IPS-NIHi7 (cell line): Measurements from ENCODE around the gene P4HA1.

Experiments used
- DNase-seq: peaks from one replicate; pipeline ENCODE4 v3.0.0; 2012; ENCODE audit warnings: mixed read lengths; ENCODE audit errors: extremely low spot score

The P4HA1 gene

DNA sequence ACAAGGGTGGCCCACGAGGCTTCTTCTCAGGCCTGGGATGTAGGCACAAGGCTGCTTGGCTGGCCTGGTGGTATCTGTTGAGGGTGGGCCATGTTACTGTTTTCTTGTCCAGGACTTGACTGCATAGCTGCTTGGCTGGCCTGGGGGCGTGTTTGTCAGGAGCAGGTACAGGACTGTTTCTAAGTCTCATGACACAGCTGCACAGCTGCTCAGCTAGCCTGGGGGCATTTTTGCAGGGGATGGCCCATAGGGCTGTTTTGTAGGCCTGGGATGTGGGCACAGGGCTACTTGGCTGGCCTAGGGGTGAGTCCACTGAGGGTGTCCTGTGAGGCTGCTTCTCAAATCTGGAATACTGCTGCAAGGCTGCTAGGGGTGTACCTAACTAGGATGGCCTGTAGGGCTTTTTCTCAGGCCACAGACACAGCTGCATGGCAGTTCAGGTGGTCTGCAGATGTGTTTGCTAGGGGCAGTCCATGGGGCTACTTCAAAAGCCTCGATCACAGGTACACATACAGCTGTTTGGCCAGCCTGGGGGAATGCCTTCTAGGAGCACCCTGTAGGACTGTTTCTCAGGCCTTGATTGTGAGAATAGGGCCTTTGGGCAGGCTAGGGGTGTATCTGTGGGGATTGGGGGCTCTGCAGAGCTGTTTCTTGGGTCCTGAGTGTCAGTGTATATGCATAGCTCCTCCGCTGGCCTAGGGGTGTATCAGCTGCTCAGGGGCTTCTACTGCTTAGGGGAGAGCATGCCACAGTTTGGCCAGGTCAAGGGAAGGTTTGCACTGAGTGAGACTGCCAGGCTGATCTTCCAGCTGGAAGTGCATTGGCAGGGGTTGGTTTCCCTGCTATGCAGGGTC, 115.4 kb downstream of the P4HA1 start:
- no peak for DNase-seq

- DNase-seq: no peak
These were observed 116.3 kb downstream of the P4HA1 start for GRCh38 chr10:72980348-72980747.

- DNase-seq: no peak
These were observed 117.0 kb downstream of the P4HA1 start for GRCh38 chr10:72979709-72980108.

DNA sequence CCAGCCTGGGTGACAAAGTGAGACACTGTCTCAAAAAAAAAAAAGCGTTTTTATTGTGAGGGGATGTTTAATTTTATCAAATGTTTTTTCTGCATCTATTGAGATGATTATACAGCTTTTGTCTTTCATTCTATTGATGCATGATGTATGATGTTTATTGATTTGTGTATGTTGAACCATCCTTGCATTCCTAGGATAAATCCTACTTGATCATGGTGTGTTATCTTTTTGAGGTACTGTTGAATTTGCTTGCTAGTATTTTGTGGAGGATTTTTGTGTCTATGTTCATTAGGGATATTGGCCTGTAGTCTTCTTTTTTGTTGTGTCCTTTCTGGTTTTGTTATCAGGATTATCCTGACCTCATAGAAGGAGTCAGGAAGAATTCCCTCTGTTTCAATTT, 119.8 kb downstream of the P4HA1 start:
- no peak for DNase-seq
